GM20000 (cell line): Measurements from ENCODE around the gene F8.

Source experiments
- DNase-seq: peaks from one replicate; pipeline ENCODE4 v3.0.0; 2012; ENCODE audit warnings: low spot score
- CTCF ChIP-seq: IDR thresholded peaks from 2 replicates; pipeline ENCODE4 v1.5.1; 2012; ENCODE audit warnings: mild to moderate bottlenecking, control low read depth; ENCODE audit errors: extremely low read depth, missing control alignments

Gene F8

GRCh38 chrX:155052738-155053498, 30.4 kb upstream of the F8 start:
- no peak for DNase-seq
- no peak for TF ChIP-seq CTCF

- no peak for DNase-seq
- TF ChIP-seq CTCF: no peak
These were observed 26.6 kb upstream of the F8 start for GRCh38 chrX:155048977-155049619.

GRCh38 chrX:155046811-155047528, 24.4 kb upstream of the F8 start:
- DNase-seq: no peak
- no peak for TF ChIP-seq CTCF

GRCh38 chrX:155046129-155046810, 23.7 kb upstream of the F8 start:
- no peak for DNase-seq
- TF ChIP-seq CTCF: no peak

GRCh38 chrX:155035688-155036087, 13.2 kb upstream of the F8 start:
- DNase-seq: no peak
- no peak for TF ChIP-seq CTCF

- TF ChIP-seq CTCF: no peak
- no peak for DNase-seq
These were observed 9.1 kb upstream of the F8 start for GRCh38 chrX:155031657-155032056.
